Caco-2 (cell line): ENCODE results near the gene RHBDD2. TPM values are rescaled to one million over a fixed set of nuclear protein-coding genes. Genes with fewer than 3 reads are reported as not detected.
"Not testable (repeated sequence)": the region's sequence is repeated elsewhere in the genome, so short reads cannot be mapped to it uniquely, and the experiment has no call there.

Source experiments
- BruUV-seq: library from RNA; stranded (reverse); fragments of 400-500 nt; replicated peaks from 2 replicates; lab custom pipeline; 2021; lab: Mats Ljungman, UMichigan
- CTCF ChIA-PET: fragments of 300-600 bp; sonication (Branson Sonifier 250); formaldehyde crosslinking; loops from one replicate; lab custom pipeline; 2022; ENCODE audit warnings: antibody characterized with exemption; lab: Charles Lee
- POLR2A ChIA-PET: fragments of 300-600 bp; sonication (Branson Sonifier 250); formaldehyde crosslinking; loops from one replicate; lab custom pipeline; 2022; ENCODE audit warnings: antibody characterized with exemption; lab: Charles Lee
- DNase-seq, 2 experiments: peaks; one replicate each; pipeline versions ENCODE4 v3.0.0 to v3.0.0-alpha.2; 2020 to 2022
- H3K27me3 ChIP-seq: replicated peaks from 2 replicates; pipeline ENCODE4 v1.6.0; 2011; ENCODE audit warnings: low read length; ENCODE audit not compliant: control insufficient read depth, insufficient read depth
- H3K36me3 ChIP-seq: 2 replicates; pipeline ENCODE4 v1.5.1; 2011; ENCODE audit warnings: low read length; ENCODE audit not compliant: control insufficient read depth, insufficient read depth
- H3K4me1 ChIP-seq: fragments of 250-450 bp; sonication (Bioruptor Pico); 2 replicates; pipeline ENCODE4 v1.5.1; 2020; ENCODE audit warnings: mild to moderate bottlenecking
- H3K4me3 ChIP-seq: 2 replicates; pipeline ENCODE4 v1.5.1; 2011; ENCODE audit warnings: low read depth, mild to moderate bottlenecking, control low read depth, low read length
- H3K9me3 ChIP-seq: fragments of 250-450 bp; sonication (Bioruptor Pico); 2 replicates; pipeline ENCODE4 v1.5.1; 2020; ENCODE audit warnings: mild to moderate bottlenecking, moderate library complexity
- H3K27ac Mint-ChIP-seq: one replicate; pipeline ENCODE4 v1.8.0; 2022; ENCODE audit warnings: mixed read lengths; ENCODE audit not compliant: unreplicated experiment
- H3K27me3 Mint-ChIP-seq: one replicate; pipeline ENCODE4 v1.8.0; 2022; ENCODE audit warnings: mixed read lengths; ENCODE audit not compliant: insufficient read depth, unreplicated experiment
- H3K36me3 Mint-ChIP-seq: one replicate; pipeline ENCODE4 v1.8.0; 2022; ENCODE audit warnings: mild to moderate bottlenecking, mixed read lengths; ENCODE audit not compliant: insufficient read depth, unreplicated experiment
- H3K4me1 Mint-ChIP-seq: one replicate; pipeline ENCODE4 v1.8.0; 2022; ENCODE audit warnings: low read depth, mixed read lengths; ENCODE audit not compliant: unreplicated experiment
- H3K4me3 Mint-ChIP-seq: one replicate; pipeline ENCODE4 v1.8.0; 2022; ENCODE audit warnings: mild to moderate bottlenecking, moderate library complexity, mixed read lengths; ENCODE audit not compliant: unreplicated experiment
- H3K9me3 Mint-ChIP-seq: one replicate; pipeline ENCODE4 v1.8.0; 2022; ENCODE audit warnings: mixed read lengths; ENCODE audit not compliant: unreplicated experiment
- CTCF ChIP-seq, 2 experiments: fragments of 200-600 bp in 1 of 2; IDR thresholded peaks; 1 replicate in 1 of 2; 2 replicates in 1 of 2; pipeline versions ENCODE4 v1.5.1 to v1.8.0; 2011 to 2022; ENCODE audit warnings: antibody characterized with exemption in 1 of 2, control low read depth in 1 of 2, inconsistent platforms in 1 of 2, low read depth in 1 of 2, low read length in 1 of 2, mild to moderate bottlenecking in 1 of 2, moderate library complexity in 1 of 2; ENCODE audit not compliant: insufficient read depth in 1 of 2, severe bottlenecking in 1 of 2, unreplicated experiment in 1 of 2
- intact Hi-C: fragments of 100-400 bp; cut with micrococcal nuclease; formaldehyde crosslinking; loops from one replicate; pipeline ENCODE4 v1.10.0; 2022; ENCODE audit not compliant: unreplicated experiment
- total RNA-seq: library from RNA; stranded (reverse); gene quantifications from 2 replicates; pipeline ENCODE4 v1.2.3, GENCODE V29; 2022

The RHBDD2 gene
- total RNA-seq, 1 experiment from 2014 or later: 55.6 TPM

GRCh38 chr7:75849573-75849972 lies 29.3 kb upstream of the RHBDD2 start:
- TF ChIP-seq CTCF (IDR thresholded peaks at IDR 0.05; ENCODE audit: insufficient read depth in 1 of 2, low read depth in 1 of 2, low read length in 1 of 2, severe bottlenecking in 1 of 2, unreplicated experiment in 1 of 2): no peak
- DNase-seq: no peak
- Histone ChIP-seq H3K36me3 (no peaks in the 10 kb centered on the region), H3K9me3 (no peaks in the 10 kb centered on the region), H3K4me3 (no peak overlapping the region), H3K4me1 (no peaks in the 10 kb centered on the region), H3K27me3 (no peaks in the 10 kb centered on the region)
- no peaks in the 10 kb centered on the region for H3K4me1 Mint-ChIP-seq
- no peaks in the 10 kb centered on the region for H3K9me3 Mint-ChIP-seq
- CTCF ChIA-PET: no interaction called here
- POLR2A ChIA-PET: no interaction called here
- BruUV-seq: no TSS peak
- intact Hi-C loops: no loop called here
- no peak overlapping the region for H3K4me3 Mint-ChIP-seq
- H3K27ac Mint-ChIP-seq: no peak overlapping the region
- H3K27me3 Mint-ChIP-seq: no peaks in the 10 kb centered on the region
- no peaks in the 10 kb centered on the region for H3K36me3 Mint-ChIP-seq

GRCh38 chr7:75850235-75850634 lies 28.6 kb upstream of the RHBDD2 start:
- H3K27ac Mint-ChIP-seq: no peak overlapping the region
- Histone ChIP-seq H3K36me3 (no peaks in the 10 kb centered on the region), H3K4me1 (no peaks in the 10 kb centered on the region), H3K27me3 (no peaks in the 10 kb centered on the region), H3K9me3 (0 out of 2 replicates have a peak, but pooled peaks cover 1% of the 10 kb centered on the region), H3K4me3 (no peak overlapping the region)
- no TSS peak for BruUV-seq
- no peak for TF ChIP-seq CTCF (IDR thresholded peaks at IDR 0.05; ENCODE audit: insufficient read depth in 1 of 2, low read depth in 1 of 2, low read length in 1 of 2, severe bottlenecking in 1 of 2, unreplicated experiment in 1 of 2)
- no peak overlapping the region for H3K4me3 Mint-ChIP-seq
- H3K9me3 Mint-ChIP-seq: no peaks in the 10 kb centered on the region
- no peak for DNase-seq
- no peaks in the 10 kb centered on the region for H3K36me3 Mint-ChIP-seq
- ChIA-PET POLR2A (no interaction called here), CTCF (no interaction called here)
- no peaks in the 10 kb centered on the region for H3K27me3 Mint-ChIP-seq
- intact Hi-C loops: no loop called here
- H3K4me1 Mint-ChIP-seq: no peaks in the 10 kb centered on the region

GRCh38 chr7:75854233-75854632 lies 24.6 kb upstream of the RHBDD2 start:
- ChIA-PET POLR2A (no interaction called here), CTCF (interaction anchor here (0.7 kb wide), 1 partner anchor 184 kb away, joined by 18 read pairs; no protein-coding TSS in a partner anchor)
- no peak for TF ChIP-seq CTCF (IDR thresholded peaks at IDR 0.05; ENCODE audit: insufficient read depth in 1 of 2, low read depth in 1 of 2, low read length in 1 of 2, severe bottlenecking in 1 of 2, unreplicated experiment in 1 of 2)
- Histone ChIP-seq H3K4me3 (no peak overlapping the region), H3K36me3 (no peaks in the 10 kb centered on the region), H3K4me1 (no peaks in the 10 kb centered on the region), H3K27me3 (no peaks in the 10 kb centered on the region), H3K9me3 (0 out of 2 replicates have a peak, but pooled peaks cover 2% of the 10 kb centered on the region)
- H3K9me3 Mint-ChIP-seq: peaks cover 11% of the 10 kb centered on the region
- no peak overlapping the region for H3K4me3 Mint-ChIP-seq
- DNase-seq: no peak
- no peak overlapping the region for H3K27ac Mint-ChIP-seq
- no peaks in the 10 kb centered on the region for H3K27me3 Mint-ChIP-seq
- intact Hi-C loops: no loop called here
- H3K4me1 Mint-ChIP-seq: no peaks in the 10 kb centered on the region
- no peaks in the 10 kb centered on the region for H3K36me3 Mint-ChIP-seq
- no TSS peak for BruUV-seq

GRCh38 chr7:75854813-75855345 lies 24.0 kb upstream of the RHBDD2 start:
- H3K27me3 ChIP-seq, H3K27ac Mint-ChIP-seq, H3K27me3 Mint-ChIP-seq, H3K4me3 Mint-ChIP-seq, DNase-seq, H3K36me3 Mint-ChIP-seq, H3K9me3 ChIP-seq, H3K36me3 ChIP-seq, intact Hi-C loops, POLR2A ChIA-PET, H3K4me1 Mint-ChIP-seq, H3K4me1 ChIP-seq, BruUV-seq, H3K4me3 ChIP-seq: not testable (repeated sequence)
- H3K9me3 Mint-ChIP-seq: peaks cover 11% of the 10 kb centered on the region
- CTCF ChIA-PET: interaction anchor here (0.7 kb wide), 1 partner anchor 185 kb away, joined by 18 read pairs; no protein-coding TSS in a partner anchor
